IPS-11a (cell line): ENCODE measurements around the gene TGIF1.

Experiments used
- H3K4me3 ChIP-seq: one replicate; pipeline ENCODE4 v1.5.1; 2013; ENCODE audit warnings: low read depth, low read length, control low read depth

TGIF1 gene

GRCh38 chr18:3429121-3429520, 20.9 kb upstream of the TGIF1 start:
- no peak overlapping the region for H3K4me3 ChIP-seq

- H3K4me3 ChIP-seq = no peak overlapping the region
Measured at GRCh38 chr18:3434685-3435084, 15.3 kb upstream of the TGIF1 start.

GRCh38 chr18:3440341-3440740, 9.6 kb upstream of the TGIF1 start:
- H3K4me3 ChIP-seq = no peak overlapping the region

GRCh38 chr18:3441290-3441689, 8.7 kb upstream of the TGIF1 start:
- no peak overlapping the region for H3K4me3 ChIP-seq

GRCh38 chr18:3442919-3443318, 7.1 kb upstream of the TGIF1 start:
- no peak overlapping the region for H3K4me3 ChIP-seq

- no peak overlapping the region for H3K4me3 ChIP-seq
Measured at GRCh38 chr18:3444296-3444695, 5.7 kb upstream of the TGIF1 start.

GRCh38 chr18:3444954-3445353, 5.0 kb upstream of the TGIF1 start:
- H3K4me3 ChIP-seq = no peak overlapping the region

GRCh38 chr18:3447068-3447894, 2.7 kb upstream of the TGIF1 start:
- H3K4me3 ChIP-seq = peak overlapping the region; percentile 56

- H3K4me3 ChIP-seq = peak overlapping the region; percentile 73
Measured at GRCh38 chr18:3447895-3448837, 1.8 kb upstream of the TGIF1 start.

GRCh38 chr18:3448838-3449511, 997 bp upstream of the TGIF1 start:
- peak overlapping the region; percentile 73 for H3K4me3 ChIP-seq

- peak overlapping the region; percentile 73 for H3K4me3 ChIP-seq
Measured at GRCh38 chr18:3449512-3450011, 410 bp upstream of the TGIF1 start.

- H3K4me3 ChIP-seq = peak overlapping the region; percentile 96
Measured at GRCh38 chr18:3450799-3451182, 819 bp downstream of the TGIF1 start.

GRCh38 chr18:3451183-3451988, 1.4 kb downstream of the TGIF1 start:
- peak overlapping the region; percentile 96 for H3K4me3 ChIP-seq

GRCh38 chr18:3451989-3452749, 2.2 kb downstream of the TGIF1 start:
- peak overlapping the region; percentile 96 for H3K4me3 ChIP-seq

GRCh38 chr18:3452750-3453539, 3.0 kb downstream of the TGIF1 start:
- peak overlapping the region; percentile 96 for H3K4me3 ChIP-seq

- peak overlapping the region; percentile 96 for H3K4me3 ChIP-seq
Measured at GRCh38 chr18:3453540-3454364, 3.8 kb downstream of the TGIF1 start.

- peak overlapping the region; percentile 96 for H3K4me3 ChIP-seq
Measured at GRCh38 chr18:3454365-3455089, 4.6 kb downstream of the TGIF1 start.
